PFSK-1 (cell line): ENCODE data around the gene TMEM161A.

Experiments used
- FOXP2 ChIP-seq: optimal IDR thresholded peaks from 2 replicates; pipeline ENCODE3; 2011; ENCODE audit warnings: borderline replicate concordance, control low read depth, inconsistent platforms; ENCODE audit not compliant: insufficient read depth; ENCODE audit errors: extremely low read length, extremely low read depth
- POLR2AphosphoS5 ChIP-seq: IDR thresholded peaks from 2 replicates; pipeline ENCODE4 v1.6.1; 2012; ENCODE audit warnings: low read depth, mild to moderate bottlenecking, control low read depth, low read length, moderate library complexity
- SIN3A ChIP-seq: IDR thresholded peaks from 2 replicates; pipeline ENCODE4 v1.6.1; 2012; ENCODE audit warnings: mild to moderate bottlenecking, low read length, moderate library complexity, borderline replicate concordance; ENCODE audit not compliant: insufficient read depth
- TAF1 ChIP-seq: IDR thresholded peaks from 2 replicates; pipeline ENCODE4 v1.6.1; 2012; ENCODE audit warnings: low read length, control low read depth, borderline replicate concordance; ENCODE audit not compliant: insufficient read depth
- TF ChIP-seq, protein P1 (sequence below), 2 experiments: IDR thresholded peaks; 2 replicates each; pipeline versions ENCODE4 v1.6.1 to v1.8.0; 2011 to 2012; ENCODE audit warnings: low read depth in 2 of 2, low read length in 2 of 2, control low read depth in 1 of 2, inconsistent platforms in 1 of 2, mild to moderate bottlenecking in 1 of 2, moderate library complexity in 1 of 2; ENCODE audit not compliant: insufficient read depth in 1 of 2

The TMEM161A gene

GRCh38 chr19:19110410-19111135 is 27.7 kb downstream of the TMEM161A start:
- TF ChIP-seq POLR2AphosphoS5 (no peak), SIN3A (no peak), FOXP2 (no peak), TAF1 (no peak)
- TF ChIP-seq, protein P1, sequence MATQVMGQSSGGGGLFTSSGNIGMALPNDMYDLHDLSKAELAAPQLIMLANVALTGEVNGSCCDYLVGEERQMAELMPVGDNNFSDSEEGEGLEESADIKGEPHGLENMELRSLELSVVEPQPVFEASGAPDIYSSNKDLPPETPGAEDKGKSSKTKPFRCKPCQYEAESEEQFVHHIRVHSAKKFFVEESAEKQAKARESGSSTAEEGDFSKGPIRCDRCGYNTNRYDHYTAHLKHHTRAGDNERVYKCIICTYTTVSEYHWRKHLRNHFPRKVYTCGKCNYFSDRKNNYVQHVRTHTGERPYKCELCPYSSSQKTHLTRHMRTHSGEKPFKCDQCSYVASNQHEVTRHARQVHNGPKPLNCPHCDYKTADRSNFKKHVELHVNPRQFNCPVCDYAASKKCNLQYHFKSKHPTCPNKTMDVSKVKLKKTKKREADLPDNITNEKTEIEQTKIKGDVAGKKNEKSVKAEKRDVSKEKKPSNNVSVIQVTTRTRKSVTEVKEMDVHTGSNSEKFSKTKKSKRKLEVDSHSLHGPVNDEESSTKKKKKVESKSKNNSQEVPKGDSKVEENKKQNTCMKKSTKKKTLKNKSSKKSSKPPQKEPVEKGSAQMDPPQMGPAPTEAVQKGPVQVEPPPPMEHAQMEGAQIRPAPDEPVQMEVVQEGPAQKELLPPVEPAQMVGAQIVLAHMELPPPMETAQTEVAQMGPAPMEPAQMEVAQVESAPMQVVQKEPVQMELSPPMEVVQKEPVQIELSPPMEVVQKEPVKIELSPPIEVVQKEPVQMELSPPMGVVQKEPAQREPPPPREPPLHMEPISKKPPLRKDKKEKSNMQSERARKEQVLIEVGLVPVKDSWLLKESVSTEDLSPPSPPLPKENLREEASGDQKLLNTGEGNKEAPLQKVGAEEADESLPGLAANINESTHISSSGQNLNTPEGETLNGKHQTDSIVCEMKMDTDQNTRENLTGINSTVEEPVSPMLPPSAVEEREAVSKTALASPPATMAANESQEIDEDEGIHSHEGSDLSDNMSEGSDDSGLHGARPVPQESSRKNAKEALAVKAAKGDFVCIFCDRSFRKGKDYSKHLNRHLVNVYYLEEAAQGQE (IDR thresholded peaks at IDR 0.05; ENCODE audit: insufficient read depth in 1 of 2, low read depth in 2 of 2, low read length in 2 of 2) = no peak

- no peak for TF ChIP-seq SIN3A
- TF ChIP-seq TAF1 = no peak
- TF ChIP-seq POLR2AphosphoS5 = no peak
- no peak for TF ChIP-seq FOXP2
- TF ChIP-seq, protein P1 (IDR thresholded peaks at IDR 0.05; ENCODE audit: insufficient read depth in 1 of 2, low read depth in 2 of 2, low read length in 2 of 2) = no peak
Measured at GRCh38 chr19:19109601-19110000, 28.7 kb downstream of the TMEM161A start.

DNA sequence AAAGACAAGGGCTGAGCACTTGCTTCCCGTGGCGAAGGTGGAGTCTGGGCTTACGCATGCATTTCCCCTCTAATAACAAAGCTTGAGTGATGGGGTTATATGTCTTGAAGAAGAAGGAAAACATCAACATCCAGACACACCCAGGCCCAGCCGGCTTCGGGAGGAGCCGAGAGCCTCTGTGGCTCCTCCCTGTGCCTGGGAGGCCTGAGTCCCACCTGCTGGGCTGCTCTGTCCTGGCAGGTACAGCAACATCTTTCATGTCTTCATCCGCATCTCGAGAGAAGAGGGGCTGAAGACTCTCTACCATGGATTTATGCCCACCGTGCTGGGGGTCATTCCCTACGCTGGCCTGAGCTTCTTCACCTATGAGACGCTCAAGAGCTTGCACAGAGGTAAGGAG is 30.6 kb downstream of the TMEM161A start:
- TF ChIP-seq, protein P1 (IDR thresholded peaks at IDR 0.05; ENCODE audit: insufficient read depth in 1 of 2, low read depth in 2 of 2, low read length in 2 of 2) = no peak
- TF ChIP-seq POLR2AphosphoS5 = no peak
- TF ChIP-seq TAF1 = no peak
- no peak for TF ChIP-seq SIN3A
- TF ChIP-seq FOXP2 = no peak

DNA sequence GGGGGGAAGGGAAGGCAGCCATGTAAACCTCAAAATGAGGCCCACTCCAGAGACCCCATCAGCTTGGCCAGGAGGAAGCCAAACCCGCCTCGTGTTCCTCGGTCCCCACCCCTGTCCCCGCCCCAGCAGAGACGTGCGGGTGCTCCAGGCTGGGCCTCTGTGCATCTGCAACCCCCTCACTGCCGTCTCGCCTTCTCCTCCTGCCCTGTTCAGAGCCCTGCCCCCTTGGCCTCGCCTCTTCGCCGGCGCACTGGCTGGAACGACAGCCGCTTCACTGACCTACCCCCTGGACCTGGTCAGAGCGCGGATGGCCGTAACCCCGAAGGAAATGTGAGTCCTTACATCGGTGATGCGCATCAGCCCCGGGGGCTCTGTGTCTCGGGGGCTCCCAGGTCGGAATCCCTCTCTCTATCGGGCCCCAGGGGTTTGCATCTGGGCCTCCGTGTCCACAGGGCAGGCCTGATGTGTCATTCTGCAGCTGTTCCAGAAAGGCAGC is 32.2 kb downstream of the TMEM161A start:
- TF ChIP-seq, protein P1 (IDR thresholded peaks at IDR 0.05; ENCODE audit: insufficient read depth in 1 of 2, low read depth in 2 of 2, low read length in 2 of 2) = no peak
- TF ChIP-seq TAF1 = no peak
- TF ChIP-seq FOXP2 = no peak
- TF ChIP-seq SIN3A = no peak
